Liver (tissue), 3 donors: ENCODE data around the gene MGAT4A.

Source experiments
- JUND ChIP-seq, 2 donors: IDR thresholded peaks; 2 replicates each; pipeline ENCODE4 v1.6.1; 2016; ENCODE audit warnings: antibody characterized with exemption in 2 of 2
- YY1 ChIP-seq: IDR thresholded peaks from 2 replicates; pipeline ENCODE4 v1.6.1; 2016; ENCODE audit warnings: antibody characterized with exemption, mild to moderate bottlenecking
- TF ChIP-seq, protein P1 (sequence below): fragments of 150-350 bp; IDR thresholded peaks from 2 replicates; pipeline ENCODE4 v1.5.1; 2017; ENCODE audit warnings: improper control_type of control experiment, low read depth, low read length; ENCODE audit not compliant: missing input control
- donor health status: healthy.
- donor health status: healthy.

DNA sequence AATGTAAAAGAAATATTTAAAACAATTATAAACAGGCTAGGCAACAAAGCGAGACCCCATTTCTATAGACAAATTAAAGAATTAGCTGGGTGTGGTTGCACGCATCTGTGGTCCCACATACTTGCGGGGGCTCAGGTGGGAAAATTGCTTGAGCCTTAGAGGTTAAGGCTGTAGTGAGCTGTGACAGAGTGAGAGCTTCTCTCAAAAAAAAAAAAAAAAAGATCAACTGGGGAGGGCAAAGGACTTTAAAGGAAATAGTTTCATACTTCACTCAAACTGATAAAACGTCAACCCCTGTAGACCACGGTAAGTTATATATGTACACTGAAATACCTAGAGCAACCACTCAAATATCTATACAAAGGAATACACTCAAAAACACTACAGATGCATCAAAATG is 37.5 kb downstream of the MGAT4A start:
- no peak for TF ChIP-seq YY1
- TF ChIP-seq, protein P1, sequence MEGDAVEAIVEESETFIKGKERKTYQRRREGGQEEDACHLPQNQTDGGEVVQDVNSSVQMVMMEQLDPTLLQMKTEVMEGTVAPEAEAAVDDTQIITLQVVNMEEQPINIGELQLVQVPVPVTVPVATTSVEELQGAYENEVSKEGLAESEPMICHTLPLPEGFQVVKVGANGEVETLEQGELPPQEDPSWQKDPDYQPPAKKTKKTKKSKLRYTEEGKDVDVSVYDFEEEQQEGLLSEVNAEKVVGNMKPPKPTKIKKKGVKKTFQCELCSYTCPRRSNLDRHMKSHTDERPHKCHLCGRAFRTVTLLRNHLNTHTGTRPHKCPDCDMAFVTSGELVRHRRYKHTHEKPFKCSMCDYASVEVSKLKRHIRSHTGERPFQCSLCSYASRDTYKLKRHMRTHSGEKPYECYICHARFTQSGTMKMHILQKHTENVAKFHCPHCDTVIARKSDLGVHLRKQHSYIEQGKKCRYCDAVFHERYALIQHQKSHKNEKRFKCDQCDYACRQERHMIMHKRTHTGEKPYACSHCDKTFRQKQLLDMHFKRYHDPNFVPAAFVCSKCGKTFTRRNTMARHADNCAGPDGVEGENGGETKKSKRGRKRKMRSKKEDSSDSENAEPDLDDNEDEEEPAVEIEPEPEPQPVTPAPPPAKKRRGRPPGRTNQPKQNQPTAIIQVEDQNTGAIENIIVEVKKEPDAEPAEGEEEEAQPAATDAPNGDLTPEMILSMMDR, result no peak
- no peak for TF ChIP-seq JUND (IDR thresholded peaks at IDR 0.05)
